ENCODE data around the gene ADAMTS9.

ADAMTS9 gene

DNA sequence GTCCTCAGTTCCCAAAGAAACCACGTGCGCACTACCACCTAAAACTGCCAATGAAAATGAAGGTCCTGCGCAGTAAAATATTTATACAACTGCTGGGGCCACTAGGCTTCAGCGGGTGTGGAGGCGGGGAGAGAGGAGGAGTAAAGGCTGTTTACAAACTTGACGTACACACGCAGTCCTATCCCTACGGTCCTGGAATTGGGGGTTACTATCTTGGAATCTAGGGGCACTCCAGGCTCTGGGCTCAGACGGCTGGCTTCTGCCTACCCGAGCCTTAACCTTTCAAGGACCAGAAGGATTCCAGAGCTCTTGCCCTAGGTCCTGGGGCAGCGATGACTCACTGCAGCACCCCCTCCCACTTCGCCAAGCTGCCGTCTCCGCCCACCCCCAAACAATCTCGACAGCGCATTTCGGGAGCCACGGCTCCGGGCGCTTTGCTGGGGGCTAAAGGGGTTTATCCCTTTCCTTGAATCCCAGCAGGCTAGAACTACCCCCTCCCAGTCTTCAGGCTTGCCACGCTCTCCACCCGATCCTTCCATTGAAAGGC, 3.0 kb downstream of the ADAMTS9 start:
- H3K27me3 ChIP-seq (replicated peaks), result no peaks in the 10 kb centered on the region
- peak; percentile 41 for DNase-seq
- in situ Hi-C loops (cut with HindIII; ENCODE audit: low pct_ligation_motif_present, low sequenced_read_pairs), result no loop called here
- no peak overlapping the region for H3K27ac ChIP-seq
- TF ChIP-seq, protein P1, sequence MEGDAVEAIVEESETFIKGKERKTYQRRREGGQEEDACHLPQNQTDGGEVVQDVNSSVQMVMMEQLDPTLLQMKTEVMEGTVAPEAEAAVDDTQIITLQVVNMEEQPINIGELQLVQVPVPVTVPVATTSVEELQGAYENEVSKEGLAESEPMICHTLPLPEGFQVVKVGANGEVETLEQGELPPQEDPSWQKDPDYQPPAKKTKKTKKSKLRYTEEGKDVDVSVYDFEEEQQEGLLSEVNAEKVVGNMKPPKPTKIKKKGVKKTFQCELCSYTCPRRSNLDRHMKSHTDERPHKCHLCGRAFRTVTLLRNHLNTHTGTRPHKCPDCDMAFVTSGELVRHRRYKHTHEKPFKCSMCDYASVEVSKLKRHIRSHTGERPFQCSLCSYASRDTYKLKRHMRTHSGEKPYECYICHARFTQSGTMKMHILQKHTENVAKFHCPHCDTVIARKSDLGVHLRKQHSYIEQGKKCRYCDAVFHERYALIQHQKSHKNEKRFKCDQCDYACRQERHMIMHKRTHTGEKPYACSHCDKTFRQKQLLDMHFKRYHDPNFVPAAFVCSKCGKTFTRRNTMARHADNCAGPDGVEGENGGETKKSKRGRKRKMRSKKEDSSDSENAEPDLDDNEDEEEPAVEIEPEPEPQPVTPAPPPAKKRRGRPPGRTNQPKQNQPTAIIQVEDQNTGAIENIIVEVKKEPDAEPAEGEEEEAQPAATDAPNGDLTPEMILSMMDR (IDR thresholded peaks at IDR 0.05; ENCODE audit: low read depth, low read length, missing control alignments), result no peak
- H3K4me3 ChIP-seq (ENCODE audit: low read depth, low read length), result peak overlapping the region; percentile 72
- no peaks in the 10 kb centered on the region for H3K36me3 ChIP-seq (replicated peaks)

DNA sequence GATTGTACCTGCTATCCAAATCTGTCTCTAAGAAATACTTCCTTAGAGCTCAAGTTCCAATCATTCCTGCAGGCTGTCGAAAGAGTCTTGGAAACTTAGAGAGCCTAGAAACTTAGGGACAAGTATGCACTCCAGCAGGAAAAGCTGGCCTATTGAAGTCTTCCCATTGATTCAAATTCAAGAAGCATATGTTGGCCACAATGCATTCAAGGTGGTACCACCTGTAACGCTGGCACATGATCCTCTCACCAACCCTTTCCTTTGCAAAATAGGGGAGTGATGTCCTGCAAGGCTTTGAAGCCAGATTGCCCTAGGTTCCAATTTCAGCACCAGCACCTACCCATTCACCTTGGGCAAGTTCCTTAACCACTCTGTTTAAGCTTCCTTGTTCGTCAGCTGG, 6.0 kb downstream of the ADAMTS9 start:
- TF ChIP-seq, protein P1 (IDR thresholded peaks at IDR 0.05; ENCODE audit: low read depth, low read length, missing control alignments), result no peak

DNA sequence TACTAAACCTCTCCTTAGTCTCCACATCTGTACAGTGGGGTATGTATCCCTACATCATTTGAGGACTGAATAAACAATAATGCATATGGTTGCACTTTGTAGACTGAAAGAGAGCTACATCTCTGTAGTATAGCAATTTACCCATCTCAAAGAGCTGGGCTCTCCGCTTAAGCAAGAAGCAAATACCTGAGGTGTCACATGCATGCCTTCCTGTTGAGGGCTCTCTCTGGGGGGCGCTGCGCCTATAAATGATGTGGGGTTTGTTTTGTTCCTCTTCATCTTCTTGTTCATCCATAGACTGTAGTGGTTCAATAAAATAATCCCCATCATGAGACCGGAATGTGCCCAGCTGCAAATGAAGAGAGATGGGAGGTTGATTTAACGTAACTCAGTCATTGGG, 6.8 kb downstream of the ADAMTS9 start:
- H3K27ac ChIP-seq, result no peak overlapping the region
- H3K4me3 ChIP-seq (ENCODE audit: low read depth, low read length), result no peak overlapping the region
- no peaks in the 10 kb centered on the region for H3K36me3 ChIP-seq (replicated peaks)
- no peaks in the 10 kb centered on the region for H3K27me3 ChIP-seq (replicated peaks)
- DNase-seq, result no peak
- TF ChIP-seq, protein P1 (IDR thresholded peaks at IDR 0.05; ENCODE audit: low read depth, low read length, missing control alignments), result no peak
- in situ Hi-C loops (cut with HindIII; ENCODE audit: low pct_ligation_motif_present, low sequenced_read_pairs), result no loop called here

More for the DNA sequence above, 6.0 kb downstream of the ADAMTS9 start:
- H3K27me3 ChIP-seq (replicated peaks), result no peaks in the 10 kb centered on the region
- in situ Hi-C loops (cut with HindIII; ENCODE audit: low pct_ligation_motif_present, low sequenced_read_pairs), result no loop called here
- no peak overlapping the region for H3K27ac ChIP-seq
- no peak for DNase-seq
- H3K36me3 ChIP-seq (replicated peaks), result no peaks in the 10 kb centered on the region
- H3K4me3 ChIP-seq (ENCODE audit: low read depth, low read length), result no peak overlapping the region

DNA sequence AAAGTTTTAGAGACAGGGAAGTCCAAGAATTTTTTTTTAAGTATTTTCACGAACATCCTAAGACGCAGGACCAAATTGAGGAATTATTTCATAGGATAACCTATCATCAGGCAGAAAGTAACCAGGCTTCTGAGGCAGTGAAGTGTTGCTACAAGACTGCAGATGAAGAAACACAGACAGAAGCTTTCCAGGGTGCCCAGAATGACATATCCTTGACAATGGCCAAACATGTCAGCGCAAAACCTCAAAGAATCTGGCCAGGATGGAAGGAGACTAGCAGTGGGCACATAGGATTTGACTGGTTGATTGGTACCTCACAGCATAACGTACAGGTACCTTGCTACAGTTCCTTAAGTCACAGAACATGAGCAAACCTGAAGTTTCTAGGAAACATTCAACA, 7.5 kb downstream of the ADAMTS9 start:
- Histone ChIP-seq H3K27ac (no peak overlapping the region), H3K36me3 (replicated peaks) (no peaks in the 10 kb centered on the region), H3K27me3 (replicated peaks) (no peaks in the 10 kb centered on the region), H3K4me3 (ENCODE audit: low read depth, low read length) (no peak overlapping the region)
- TF ChIP-seq, protein P1 (IDR thresholded peaks at IDR 0.05; ENCODE audit: low read depth, low read length, missing control alignments), result no peak
- in situ Hi-C loops (cut with HindIII; ENCODE audit: low pct_ligation_motif_present, low sequenced_read_pairs), result no loop called here
- DNase-seq, result no peak

DNA sequence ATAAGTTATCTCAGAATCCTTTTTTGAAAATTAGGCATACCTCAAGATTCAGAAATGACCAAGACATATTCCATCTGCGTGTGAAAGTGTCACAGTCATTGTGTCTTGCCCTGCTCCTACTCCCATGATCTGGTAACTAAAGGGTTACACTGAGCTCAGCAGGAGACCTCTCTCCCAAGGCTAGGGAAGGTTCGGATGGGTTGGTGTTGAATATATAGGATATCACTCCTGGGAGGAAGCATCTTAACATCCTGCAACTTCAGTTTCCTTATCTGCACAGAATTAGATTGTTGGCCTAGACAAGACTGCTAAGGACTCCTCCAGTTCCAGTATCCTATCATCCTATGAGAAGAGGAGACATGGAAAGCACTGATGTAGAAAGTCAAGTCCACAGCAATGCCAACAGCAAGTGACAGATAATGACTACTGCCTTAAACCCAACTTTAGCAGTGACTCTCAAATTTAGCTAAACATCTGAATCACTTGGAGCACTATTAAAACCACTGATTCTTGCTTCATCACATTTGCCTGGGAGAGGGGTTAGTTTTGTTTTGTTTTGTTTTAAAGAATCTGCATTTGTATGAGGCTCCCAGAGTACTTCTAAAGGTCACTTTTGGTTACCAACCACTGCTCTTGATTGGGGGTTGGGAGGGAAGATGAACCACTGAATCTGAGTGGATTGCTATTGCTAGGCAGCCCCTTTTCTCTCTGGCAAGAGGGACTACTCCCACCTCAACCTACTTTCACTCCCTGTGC, 9.7 kb downstream of the ADAMTS9 start:
- Histone ChIP-seq H3K4me3 (ENCODE audit: low read depth, low read length) (no peak overlapping the region), H3K36me3 (replicated peaks) (no peaks in the 10 kb centered on the region), H3K27ac (no peak overlapping the region), H3K27me3 (replicated peaks) (no peaks in the 10 kb centered on the region)
- in situ Hi-C loops (cut with HindIII; ENCODE audit: low pct_ligation_motif_present, low sequenced_read_pairs), result no loop called here
- no peak for DNase-seq
- TF ChIP-seq, protein P1 (IDR thresholded peaks at IDR 0.05; ENCODE audit: low read depth, low read length, missing control alignments), result no peak

Data from brain microvascular endothelial cell (primary cell).